ENCODE measurements around the gene CHMP4A. TPM values are rescaled to one million over a fixed set of nuclear protein-coding genes. Genes with fewer than 3 reads are reported as not detected.

Gene CHMP4A
- total and polyA plus RNA-seq, 2 of the 13 experiments (the other 11 are each of a cell fraction or from before 2014, with no cell fraction given) = 83.6 to 113 TPM

DNA sequence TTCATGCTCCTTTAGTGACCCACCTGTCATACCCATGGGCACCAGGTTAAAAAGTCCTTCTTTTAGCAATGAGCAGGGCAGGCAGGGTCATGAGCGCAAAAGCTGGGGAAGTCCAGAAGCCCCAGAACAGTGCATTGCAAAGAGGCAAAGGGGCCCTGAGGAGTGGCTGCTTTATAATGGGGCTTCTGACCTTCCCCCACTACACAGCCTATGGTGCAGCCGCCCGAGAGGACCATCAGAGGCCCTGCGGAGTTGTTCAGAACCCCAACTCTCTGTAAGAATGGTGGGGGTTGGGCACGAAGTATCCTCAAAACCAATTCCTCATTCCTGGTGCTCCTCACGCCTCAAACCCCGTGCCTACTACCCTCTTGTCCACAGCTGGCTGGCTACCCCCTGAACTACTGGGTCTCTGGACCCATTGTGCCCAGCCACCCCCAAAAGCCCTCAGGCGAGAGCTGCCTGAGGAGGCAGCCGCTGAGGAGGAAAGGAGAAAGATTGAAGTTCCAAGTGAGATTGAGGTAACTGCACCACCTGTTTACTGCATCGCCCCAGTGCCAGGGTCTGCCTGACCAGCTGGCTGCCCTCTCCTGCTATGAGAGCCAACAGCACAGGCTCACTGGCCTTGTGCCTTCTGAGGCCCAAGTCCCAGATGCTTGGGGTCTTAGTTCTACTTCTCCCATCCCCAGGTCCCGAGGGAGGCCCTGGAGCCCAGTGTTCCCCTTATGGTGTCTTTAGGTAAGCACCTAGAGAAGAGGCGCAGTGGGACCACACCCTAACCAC, 34.7 kb downstream of the CHMP4A start:
- 0 out of 2 replicates have a peak, but pooled peaks have one; percentile 23 for TF ChIP-seq NR1H2 (CRISPR knock-in tag; IDR thresholded peaks at IDR 0.05; ENCODE audit: borderline replicate concordance, low read depth)
- TF ChIP-seq SPEN (CRISPR knock-in tag; IDR thresholded peaks at IDR 0.05; ENCODE audit: low read depth) = no peak
- peak; percentile 26; the same call in 1 of the 2 replicates for TF ChIP-seq POLR2G (IDR thresholded peaks at IDR 0.05; ENCODE audit: low read depth, low read length)
- TF ChIP-seq ZNF530 (CRISPR knock-in tag; IDR thresholded peaks at IDR 0.05; ENCODE audit: low read depth) = no peak
- 0 out of 2 replicates have a peak, but pooled peaks have one; percentile 20 for TF ChIP-seq CCDC6 (CRISPR knock-in tag; IDR thresholded peaks at IDR 0.05)
- no peaks in the 10 kb centered on the region for H4K20me1 ChIP-seq (ENCODE audit: insufficient read depth, low read length)
- in situ Hi-C loops (cut with HindIII; ENCODE audit: extremely low pct_ligation_motif_present, low pct_unique_long_range_greater_than_20kb) (no loop called here), intact Hi-C loops (cut with micrococcal nuclease; ENCODE audit: unreplicated experiment) (no loop called here)
- H3K27ac ChIP-seq (ENCODE audit: extremely low read length, insufficient read depth, low read length) = no peak overlapping the region
- no peaks in the 10 kb centered on the region for H3K9me3 ChIP-seq (ENCODE audit: low read length)
- no peak overlapping the region for H3K4me3 ChIP-seq (replicated peaks in 1 of 3; ENCODE audit: insufficient read depth in 1 of 3, low read depth in 2 of 3, low read length in 3 of 3)
- ATAC-seq = no peak
- no peak for DNase-seq (ENCODE audit: low spot score)
- H2AFZ ChIP-seq (ENCODE audit: low read length) = no peak overlapping the region
- no peaks in the 10 kb centered on the region for H3K4me1 ChIP-seq (ENCODE audit: insufficient read depth, low read length)
- no peak for FAIRE-seq
- BruUV-seq (replicated peaks) = no TSS peak
- CTCF ChIA-PET (ENCODE audit: low intra/inter-chr PET ratio, low total read pairs) = no interaction called here
- H3K4me2 ChIP-seq (ENCODE audit: low read depth, low read length) = no peak overlapping the region
- WGBS (ENCODE audit: low lambda C conversion rate) = 86% methylated on average over 12 of the region's 12 CpGs
- POLR2A ChIA-PET = interaction anchor here (0.6 to 8.1 kb wide), 12 partner anchors 8 to 66 kb away, joined by 3 to 65 read pairs (median 5); partner anchors contain the start of genes CHMP4A, DCAF11, EMC9 and IPO4
- no peaks in the 10 kb centered on the region for H3K79me2 ChIP-seq (ENCODE audit: insufficient read depth, low read length)
- H3K36me3 ChIP-seq (replicated peaks in 1 of 2; ENCODE audit: control insufficient read depth in 1 of 2, insufficient read depth in 2 of 2, low read length in 2 of 2) = peaks cover 54 to 59% of the 10 kb centered on the region in 2 experiments
- H3K9ac ChIP-seq (ENCODE audit: insufficient read depth, low read depth, low read length) = no peak overlapping the region
- H3K27me3 ChIP-seq (ENCODE audit: control insufficient read depth in 1 of 2, insufficient read depth in 2 of 2, low read length in 2 of 2) = no peaks in the 10 kb centered on the region

DNA sequence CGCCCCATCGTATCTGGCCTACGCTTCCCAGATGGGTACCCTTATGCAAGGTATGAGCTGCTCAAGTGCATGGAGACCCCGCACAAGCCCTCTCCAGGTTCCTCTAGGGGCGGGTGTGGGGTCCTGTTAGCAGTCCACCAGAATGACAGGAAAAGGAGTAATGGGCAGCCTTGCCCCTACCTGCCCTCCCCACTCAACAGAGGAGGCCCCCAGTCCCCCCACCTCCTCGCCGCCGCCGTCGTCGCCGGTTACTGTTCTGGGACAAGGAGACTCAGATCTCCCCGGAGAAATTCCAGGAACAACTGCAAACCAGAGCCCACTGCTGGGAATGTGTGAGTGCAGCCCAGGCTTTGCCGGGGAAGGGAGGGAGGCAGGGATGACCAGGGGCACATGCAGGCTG, 35.4 kb downstream of the CHMP4A start:
- H4K20me1 ChIP-seq (ENCODE audit: insufficient read depth, low read length) = no peaks in the 10 kb centered on the region
- no peak overlapping the region for H3K27ac ChIP-seq (ENCODE audit: extremely low read length, insufficient read depth, low read length)
- intact Hi-C loops (cut with micrococcal nuclease; ENCODE audit: unreplicated experiment) = no loop called here
- no peaks in the 10 kb centered on the region for H3K9me3 ChIP-seq (ENCODE audit: low read length)
- ATAC-seq (peak; percentile 0; the same call in 1 of the 3 replicates), FAIRE-seq (no peak), DNase-seq (ENCODE audit: low spot score) (no peak)
- BruUV-seq (replicated peaks) = no TSS peak
- no peaks in the 10 kb centered on the region for H3K27me3 ChIP-seq (ENCODE audit: control insufficient read depth in 1 of 2, insufficient read depth in 2 of 2, low read length in 2 of 2)
- peaks cover 47 to 52% of the 10 kb centered on the region in 2 experiments for H3K36me3 ChIP-seq (replicated peaks in 1 of 2; ENCODE audit: control insufficient read depth in 1 of 2, insufficient read depth in 2 of 2, low read length in 2 of 2)
- H3K9ac ChIP-seq (ENCODE audit: insufficient read depth, low read depth, low read length) = no peak overlapping the region
- H3K79me2 ChIP-seq (ENCODE audit: insufficient read depth, low read length) = no peaks in the 10 kb centered on the region
- in situ Hi-C loops (cut with HindIII; ENCODE audit: extremely low pct_ligation_motif_present, low pct_unique_long_range_greater_than_20kb) = no loop called here
- H3K4me3 ChIP-seq (replicated peaks in 1 of 3; ENCODE audit: insufficient read depth in 1 of 3, low read depth in 2 of 3, low read length in 3 of 3) = no peak overlapping the region
- H3K4me1 ChIP-seq (ENCODE audit: insufficient read depth, low read length) = no peaks in the 10 kb centered on the region
- CTCF ChIA-PET (ENCODE audit: low intra/inter-chr PET ratio, low total read pairs) = no interaction called here
- no peak overlapping the region for H3K4me2 ChIP-seq (ENCODE audit: low read depth, low read length)
- 96% methylated on average over 14 of the region's 14 CpGs for WGBS (ENCODE audit: low lambda C conversion rate)
- no peak overlapping the region for H2AFZ ChIP-seq (ENCODE audit: low read length)
- POLR2A ChIA-PET = interaction anchor here (0.9 to 6.7 kb wide), 6 partner anchors 11 to 84 kb away, joined by 3 to 65 read pairs (median 5); partner anchors contain the start of genes EMC9, IPO4, IRF9 and MDP1
- peak; percentile 56 for TF ChIP-seq AGO2 (optimal IDR thresholded peaks at IDR 0.05; ENCODE audit: low read depth, low read length)
- TF ChIP-seq RBFOX2 (IDR thresholded peaks at IDR 0.05; ENCODE audit: low read depth, low read length) = 0 out of 2 replicates have a peak, but pooled peaks have one; percentile 12
- no peak for TF ChIP-seq SMAD3 (CRISPR knock-in tag; IDR thresholded peaks at IDR 0.05)
- 0 out of 2 replicates have a peak, but pooled peaks have one; percentile 7 for TF ChIP-seq AKAP8 (CRISPR knock-in tag; IDR thresholded peaks at IDR 0.05)
- no peak for TF ChIP-seq ZNF235 (CRISPR knock-in tag; IDR thresholded peaks at IDR 0.05; ENCODE audit: borderline replicate concordance)
- TF ChIP-seq ZSCAN31 (CRISPR knock-in tag; IDR thresholded peaks at IDR 0.05; ENCODE audit: low read depth) = no peak
- no peak for TF ChIP-seq HMG20A (CRISPR knock-in tag; IDR thresholded peaks at IDR 0.05; ENCODE audit: borderline replicate concordance)
- no peak for TF ChIP-seq GZF1 (CRISPR knock-in tag; IDR thresholded peaks at IDR 0.05)

All from HepG2 (cell line).